GM21737 (cell line): ENCODE data around the gene LCOR.

Experiments
- ATAC-seq: cut with Tn5 transposase; IDR thresholded peaks from one replicate; pipeline ENCODE4 v1.9.1; 2021; ENCODE audit warnings: mild to moderate bottlenecking, moderate library complexity; ENCODE audit not compliant: unreplicated experiment

The LCOR gene

DNA sequence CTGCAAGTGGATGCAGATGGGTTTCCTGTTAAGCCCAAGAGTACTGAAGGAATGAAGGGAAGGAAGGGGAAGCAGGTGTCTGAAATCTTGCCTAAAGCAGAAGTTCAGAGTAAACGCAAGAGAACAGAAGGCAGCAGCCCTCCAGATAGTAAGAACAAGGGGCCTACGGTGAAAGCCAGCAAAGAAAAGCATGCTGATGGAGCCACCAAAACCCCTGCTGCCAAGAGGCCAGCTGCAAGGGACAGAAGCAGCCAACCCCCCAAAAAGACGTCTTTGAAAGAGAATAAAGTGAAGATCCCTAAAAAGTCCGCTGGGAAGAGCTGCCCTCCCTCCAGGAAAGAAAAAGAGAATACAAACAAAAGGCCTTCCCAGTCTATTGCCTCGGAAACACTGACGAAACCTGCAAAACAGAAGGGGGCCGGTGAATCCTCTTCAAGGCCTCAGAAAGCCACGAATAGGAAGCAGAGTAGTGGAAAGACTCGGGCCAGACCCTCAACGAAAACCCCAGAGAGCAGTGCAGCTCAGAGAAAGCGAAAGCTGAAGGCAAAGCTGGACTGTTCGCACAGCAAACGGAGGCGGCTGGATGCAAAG lies 152.5 kb downstream of the LCOR start:
- ATAC-seq, result no peak

DNA sequence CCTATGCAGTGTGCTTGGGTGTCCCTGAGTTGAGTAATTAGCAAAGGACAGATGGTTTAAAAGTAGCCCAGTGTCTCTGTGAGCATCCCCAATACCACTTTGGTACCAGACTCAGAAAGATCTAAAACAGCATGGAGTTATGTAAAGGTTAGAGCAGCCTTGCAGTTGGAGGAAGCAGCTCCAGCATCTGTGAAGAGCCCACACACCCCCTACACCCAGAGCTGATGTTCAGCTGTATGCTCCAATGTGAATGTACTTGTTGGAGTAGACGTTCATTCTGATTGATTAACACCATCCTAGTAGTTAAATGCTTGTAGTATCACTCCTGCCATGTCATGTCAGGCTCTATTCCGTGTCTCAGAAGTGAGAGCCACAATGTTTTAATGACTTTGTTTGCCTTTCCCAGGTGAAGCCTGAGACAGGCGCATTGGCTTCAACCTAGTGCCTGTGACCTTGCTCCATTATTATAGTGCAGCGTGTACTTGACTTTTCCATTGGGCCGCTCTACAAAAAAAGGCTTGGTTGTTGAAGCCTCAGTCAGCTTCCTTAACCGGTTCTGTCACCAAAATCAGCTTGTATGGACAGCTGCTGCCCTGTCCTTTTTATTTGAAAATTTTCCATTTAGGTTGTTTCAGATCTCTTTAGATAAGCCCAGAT lies 154.2 kb downstream of the LCOR start:
- ATAC-seq, result no peak

DNA sequence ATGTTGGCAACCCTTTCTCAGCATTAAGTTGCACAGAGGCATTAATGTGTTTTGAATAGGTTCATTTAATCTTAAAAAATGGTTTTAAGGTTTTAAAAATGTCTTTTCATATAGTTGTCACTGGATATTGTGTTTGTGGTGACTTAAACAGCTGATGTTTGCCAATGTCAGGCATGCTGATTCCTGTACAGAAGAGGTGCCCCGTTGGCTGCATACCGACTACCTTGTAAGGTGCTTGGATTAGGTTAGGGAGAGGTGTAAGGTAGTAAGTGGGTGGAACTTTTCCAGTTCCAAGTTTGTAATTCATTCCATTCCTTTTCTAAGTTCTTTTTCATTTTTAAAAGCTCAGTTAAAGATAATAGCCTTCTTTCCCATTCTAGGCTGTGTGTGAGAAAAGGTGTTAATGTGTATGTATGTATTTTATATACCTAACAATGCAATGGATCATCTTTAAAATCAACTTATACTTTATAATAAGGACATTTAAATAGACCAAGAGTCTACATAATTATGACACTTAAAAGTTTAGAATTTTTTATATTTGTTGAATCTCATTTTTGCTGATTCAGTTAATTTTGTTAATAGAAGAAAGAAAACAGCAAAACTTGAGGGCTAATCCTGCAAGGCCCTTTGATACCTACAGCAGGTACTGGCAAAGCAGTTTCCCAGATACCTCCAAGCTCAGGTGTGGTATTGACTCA lies 155.2 kb downstream of the LCOR start:
- ATAC-seq, result no peak

DNA sequence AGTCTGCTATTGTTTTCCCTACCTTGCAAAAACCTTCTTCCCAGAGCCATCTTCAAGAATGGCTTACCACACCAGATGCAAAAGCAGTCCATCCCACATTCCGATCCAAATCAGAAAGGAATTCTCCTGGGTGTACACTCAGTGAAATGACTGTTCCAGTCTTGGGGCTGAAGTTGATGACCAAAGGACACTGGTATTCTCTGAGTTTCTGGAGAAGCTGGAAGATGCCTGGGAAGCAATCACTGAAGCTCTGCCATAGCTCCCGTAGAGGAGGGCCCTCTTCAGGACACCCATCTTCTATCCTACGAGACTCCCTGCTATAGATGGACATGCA lies 155.7 kb downstream of the LCOR start:
- ATAC-seq, result no peak

DNA sequence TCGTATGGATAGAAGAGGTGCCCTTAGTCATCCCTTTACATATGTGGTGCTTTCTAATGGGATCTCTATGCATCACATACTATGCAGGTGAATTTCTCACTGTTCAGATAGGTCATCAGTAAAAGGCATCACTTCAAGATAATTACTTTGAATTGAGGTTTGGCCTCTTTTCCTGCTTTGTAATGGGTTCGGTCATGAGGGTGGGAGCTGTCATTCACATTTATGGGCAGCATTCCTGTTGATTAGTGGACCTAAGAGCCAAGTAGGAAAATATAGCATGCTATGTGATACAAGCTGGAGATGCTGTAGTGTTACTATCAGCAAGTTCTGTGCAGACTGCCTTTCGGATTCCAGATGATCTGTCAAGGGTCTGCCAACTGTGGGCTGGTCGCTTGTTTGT lies 156.3 kb downstream of the LCOR start:
- no peak for ATAC-seq

DNA sequence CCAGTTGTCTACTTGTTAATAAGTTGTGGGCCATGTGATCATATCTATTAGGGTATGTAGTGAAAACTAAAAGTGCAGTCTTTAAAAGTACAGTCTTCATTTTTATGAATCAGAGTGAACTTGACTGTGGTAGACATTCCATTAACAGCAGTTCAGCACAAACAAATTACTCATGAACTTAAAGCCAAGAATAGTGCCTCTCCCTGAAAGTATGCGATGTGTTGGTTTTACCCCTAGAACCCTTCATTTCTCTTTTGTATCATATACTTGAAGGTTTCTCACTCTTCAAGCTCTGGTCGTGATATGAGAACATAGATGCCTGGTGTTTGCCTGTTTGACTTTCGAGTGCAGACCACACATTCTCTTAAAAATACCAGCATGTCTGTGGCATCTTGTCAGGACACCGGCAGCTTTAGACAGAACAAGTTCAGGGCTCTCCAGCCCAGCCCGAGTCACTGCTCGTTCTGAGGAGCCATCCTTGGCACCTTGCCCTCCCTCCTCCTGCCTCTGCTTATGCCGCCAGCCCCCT lies 159.3 kb downstream of the LCOR start:
- ATAC-seq, result peak; percentile 47

DNA sequence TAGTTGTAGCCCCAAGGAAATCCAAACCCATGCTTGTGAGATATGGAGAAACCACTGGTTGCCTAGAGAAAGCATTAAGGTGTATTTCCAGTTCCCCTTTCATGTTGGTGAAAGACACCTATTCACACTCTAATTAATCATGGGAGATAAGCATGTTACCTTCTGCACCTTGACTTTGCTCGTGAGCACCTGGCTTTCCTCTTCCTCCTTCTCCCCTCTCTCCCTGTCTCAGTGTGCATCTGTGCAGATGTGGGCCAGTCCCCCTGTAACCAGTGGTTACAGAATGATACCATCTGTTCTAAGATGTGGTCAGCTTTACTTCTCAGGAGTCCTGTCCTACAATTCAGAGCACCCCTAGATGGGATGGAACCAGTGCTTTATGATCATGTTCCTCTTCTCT lies 160.6 kb downstream of the LCOR start:
- peak; percentile 50 for ATAC-seq

DNA sequence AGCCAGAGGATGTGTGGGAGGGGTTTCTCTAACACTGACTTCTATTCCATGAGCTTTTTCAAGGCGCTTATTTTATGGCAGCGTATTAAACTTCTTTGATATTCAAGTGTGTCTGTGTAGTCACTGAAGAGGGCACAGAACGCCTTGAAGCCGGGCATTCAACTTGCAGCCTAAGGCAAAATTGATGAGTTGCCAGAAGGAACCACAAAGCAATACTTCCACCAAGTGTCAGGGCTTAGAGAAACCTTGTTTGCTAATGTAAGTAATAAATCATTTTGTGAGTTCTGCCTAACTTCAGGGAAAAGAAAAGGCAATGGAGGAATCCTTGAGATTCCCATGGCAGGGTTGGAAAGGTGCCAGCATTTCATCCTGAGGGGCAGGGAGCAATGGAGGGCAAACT lies 163.8 kb downstream of the LCOR start:
- no peak for ATAC-seq

DNA sequence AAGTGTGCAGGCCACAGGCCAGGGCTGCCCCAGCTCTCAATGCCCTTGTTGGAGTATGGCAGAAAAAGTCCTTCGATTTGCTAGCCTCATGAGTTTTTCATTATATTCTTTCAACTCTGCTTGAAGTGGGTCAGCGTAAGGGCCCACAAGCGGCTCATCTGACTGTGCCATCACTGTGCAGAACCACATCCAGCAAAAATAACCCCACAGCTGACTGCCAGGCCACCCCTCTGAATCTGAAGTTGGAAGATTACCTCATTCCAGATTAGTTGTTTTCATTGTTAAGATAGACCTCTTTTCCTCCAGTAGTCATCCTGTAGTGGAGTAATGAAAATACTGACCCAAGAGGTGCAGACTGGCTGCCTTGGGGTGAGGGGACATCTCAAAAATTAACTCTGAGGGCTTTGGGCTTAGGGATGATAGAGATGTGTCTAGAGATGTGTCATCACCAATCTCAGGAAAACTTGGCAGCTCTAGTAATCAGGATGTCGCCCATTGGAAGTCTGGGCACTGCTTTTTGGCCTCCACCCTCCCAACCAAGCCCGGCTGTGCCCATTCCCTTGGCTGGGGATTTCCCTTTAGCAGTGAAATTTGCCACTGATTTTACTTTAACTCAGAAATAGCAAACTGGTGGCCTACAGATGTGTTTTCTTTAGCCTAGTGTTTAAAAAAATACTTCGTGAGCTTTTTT lies 164.3 kb downstream of the LCOR start:
- no peak for ATAC-seq

DNA sequence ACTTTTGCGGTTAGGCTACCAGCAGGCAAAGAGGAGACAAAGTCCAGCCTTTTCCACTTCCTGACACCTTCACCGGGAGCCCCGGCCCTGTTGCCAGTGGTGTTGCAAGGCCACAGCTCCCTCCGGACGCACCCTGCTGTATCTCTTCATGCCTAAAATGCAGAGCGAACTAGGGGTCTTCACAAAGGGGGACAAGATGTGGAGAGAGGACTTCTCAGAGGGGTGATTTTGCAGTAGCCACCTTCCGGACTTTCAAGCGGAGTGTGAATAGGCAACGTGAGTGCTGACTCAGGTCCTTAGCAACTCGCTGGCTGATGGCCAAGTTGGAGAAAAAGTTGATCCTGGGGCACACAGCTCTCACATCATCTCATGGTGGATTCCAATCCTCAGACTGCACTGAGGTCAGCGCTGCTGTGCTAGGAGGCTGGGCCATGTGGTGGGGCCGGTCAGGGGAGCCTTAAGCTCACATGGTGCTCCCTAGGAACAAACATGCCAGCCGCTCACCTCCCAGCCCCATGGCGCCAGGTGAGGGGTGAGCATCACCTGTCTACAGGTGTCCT lies 166.3 kb downstream of the LCOR start:
- no peak for ATAC-seq

DNA sequence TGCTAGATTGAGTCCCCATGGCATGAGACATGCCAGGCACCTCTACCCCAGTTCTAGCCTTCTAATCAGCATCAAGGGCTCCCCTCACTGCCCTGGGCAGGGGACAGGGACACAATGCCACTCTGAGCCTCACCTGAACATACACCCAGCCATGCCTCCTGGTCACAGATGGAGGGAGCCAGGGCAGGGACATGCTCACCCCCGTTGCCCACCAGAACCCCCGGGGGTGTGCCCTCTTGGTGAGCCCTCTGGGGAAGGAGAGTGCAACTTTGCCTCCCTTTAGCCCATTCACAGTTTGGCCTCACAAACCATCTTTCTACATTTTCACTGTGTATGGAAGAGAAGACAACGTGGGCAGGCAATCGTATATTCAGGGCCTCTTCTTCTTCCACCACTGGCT lies 167.2 kb downstream of the LCOR start:
- no peak for ATAC-seq

DNA sequence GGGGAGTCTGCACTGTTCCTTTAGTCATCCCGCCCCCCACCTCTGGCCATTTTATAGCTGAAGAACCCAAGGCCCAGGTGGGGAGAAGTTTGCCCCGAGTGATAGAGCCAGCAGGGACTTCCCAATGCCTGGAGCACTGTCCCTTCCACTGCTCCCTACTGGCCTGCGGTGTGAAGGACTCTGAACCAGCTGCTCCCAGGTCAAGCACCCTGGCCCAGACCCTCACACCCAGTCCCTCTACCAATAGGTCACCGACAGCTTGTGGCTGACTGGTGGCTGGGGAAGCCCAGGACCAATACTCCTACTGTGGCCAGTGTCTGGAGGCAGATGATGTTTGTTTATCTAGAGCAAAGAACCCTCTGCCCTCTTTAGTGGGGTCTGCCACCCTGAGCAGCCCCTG lies 167.9 kb downstream of the LCOR start:
- ATAC-seq, result no peak

DNA sequence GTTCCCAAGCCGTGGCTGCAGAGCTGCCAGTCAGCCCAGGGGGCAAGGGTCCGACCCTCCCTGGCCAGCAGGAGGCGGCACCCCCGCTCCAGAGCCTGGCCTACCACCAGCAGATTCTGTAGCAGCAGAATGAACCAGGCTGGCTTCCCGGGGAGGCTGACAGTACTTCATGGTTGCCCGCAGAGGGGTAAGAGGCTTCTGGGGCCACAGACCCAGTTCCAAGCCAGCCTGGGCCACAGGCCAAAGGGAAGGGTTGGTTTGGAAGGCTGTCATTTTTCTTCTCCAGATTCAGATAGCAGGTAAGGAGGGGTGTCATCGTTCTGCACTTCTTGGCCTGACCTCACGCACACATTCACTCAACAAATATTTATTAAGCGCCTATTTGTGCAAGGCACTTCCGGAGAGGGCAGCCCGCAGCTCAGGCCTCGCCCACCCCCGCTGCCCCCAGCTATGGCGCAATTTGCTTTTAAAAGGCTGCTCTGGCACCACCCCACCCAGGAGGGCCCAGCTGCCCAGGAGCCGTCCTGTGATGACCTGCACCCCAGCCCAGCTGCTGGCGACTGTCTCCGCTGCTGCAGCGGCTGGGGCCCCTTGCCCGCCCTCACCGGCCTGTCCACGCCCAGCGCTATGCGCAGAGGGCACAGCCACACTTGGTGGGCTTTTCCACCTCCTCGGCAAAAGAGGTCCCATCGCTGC lies 168.5 kb downstream of the LCOR start:
- no peak for ATAC-seq

DNA sequence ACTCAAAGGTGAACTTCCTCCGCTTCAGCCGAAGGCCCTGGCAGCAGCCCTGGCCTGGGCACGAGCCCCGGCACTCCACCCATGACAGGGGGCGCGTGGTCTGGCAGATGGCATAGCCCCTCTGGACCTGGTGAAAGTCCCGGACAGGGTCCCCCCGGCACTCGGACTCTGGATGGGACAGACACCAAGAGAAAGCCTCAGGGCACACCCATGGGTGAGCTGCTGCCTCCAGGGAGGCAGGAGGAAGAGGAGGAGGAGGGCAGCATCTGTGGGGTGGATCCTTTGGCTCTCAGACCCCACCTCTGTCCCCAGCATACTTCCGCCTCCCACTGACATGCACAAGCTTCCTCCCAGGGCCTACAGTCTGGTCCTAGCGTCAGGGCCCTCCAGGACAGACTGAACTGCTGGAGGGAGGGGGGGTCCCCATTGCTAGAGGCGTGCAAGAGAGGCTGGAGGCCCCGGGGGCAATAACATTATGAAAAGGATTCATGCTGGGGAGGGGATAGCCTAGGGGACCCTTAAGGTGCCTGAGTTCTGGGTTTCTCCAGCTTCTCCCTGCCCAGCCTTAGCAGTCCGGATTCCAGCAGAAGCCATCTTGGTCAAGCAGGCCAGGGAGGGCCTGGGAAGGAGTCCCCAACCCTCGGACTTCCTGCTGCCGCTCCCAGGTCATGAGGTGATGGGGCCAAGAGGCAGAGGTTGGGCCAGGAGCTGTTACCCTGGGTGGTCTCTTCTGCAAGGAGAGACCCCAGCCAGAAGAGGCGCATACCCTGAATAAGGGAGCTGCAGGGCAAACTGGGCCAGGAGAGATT lies 169.3 kb downstream of the LCOR start:
- no peak for ATAC-seq

DNA sequence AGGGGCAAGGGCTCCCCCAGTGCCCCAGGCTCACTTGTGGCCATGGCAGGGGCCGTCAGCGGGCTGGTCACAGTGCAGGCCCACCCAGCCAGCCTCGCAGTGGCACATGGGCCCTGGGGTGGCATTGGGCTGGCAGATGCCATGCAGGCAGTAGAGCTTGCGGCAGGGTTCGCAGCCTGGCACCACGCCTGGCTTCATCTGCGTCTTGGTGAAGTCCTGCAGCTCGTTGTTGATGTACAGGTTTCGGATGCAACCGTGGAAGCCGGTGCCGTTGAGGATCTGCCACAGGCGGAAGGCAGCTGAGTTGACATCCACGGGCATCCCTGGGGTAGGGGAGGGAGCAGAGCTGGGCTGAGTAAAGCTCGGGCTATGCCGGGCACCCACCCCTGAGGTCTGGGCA lies 170.6 kb downstream of the LCOR start:
- ATAC-seq, result no peak

DNA sequence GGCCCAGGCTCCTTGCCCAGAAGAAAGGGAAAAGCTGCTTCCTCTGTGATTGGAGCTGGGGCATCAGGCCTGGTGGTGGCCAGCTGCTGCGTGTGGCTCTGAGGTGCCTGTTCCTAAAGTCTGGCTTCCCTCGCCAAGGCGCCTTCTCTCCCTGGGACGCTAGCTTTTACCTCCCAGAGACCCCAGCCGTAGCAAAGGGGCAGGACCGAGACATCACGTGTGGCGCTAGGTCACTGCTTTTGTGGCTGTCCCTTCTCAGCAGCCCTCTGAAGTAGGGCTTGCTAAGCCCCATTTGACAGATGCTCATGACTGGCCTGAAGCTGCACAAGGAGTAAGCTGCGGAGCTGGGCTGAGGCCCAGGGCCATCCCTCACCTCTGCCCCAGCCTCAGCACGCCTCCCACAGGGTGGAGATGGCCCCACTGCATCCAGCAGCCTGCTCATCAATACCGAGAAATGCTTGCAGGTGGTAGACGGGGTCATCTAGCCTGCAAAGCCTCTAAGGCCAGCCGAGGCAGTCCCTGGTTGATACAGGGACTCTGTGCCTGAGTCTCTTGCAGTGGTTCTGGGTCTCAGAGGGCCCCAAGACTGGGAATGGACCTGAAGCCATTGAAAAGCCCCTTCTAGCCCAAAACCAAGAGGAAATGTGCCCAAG lies 171.2 kb downstream of the LCOR start:
- no peak for ATAC-seq

DNA sequence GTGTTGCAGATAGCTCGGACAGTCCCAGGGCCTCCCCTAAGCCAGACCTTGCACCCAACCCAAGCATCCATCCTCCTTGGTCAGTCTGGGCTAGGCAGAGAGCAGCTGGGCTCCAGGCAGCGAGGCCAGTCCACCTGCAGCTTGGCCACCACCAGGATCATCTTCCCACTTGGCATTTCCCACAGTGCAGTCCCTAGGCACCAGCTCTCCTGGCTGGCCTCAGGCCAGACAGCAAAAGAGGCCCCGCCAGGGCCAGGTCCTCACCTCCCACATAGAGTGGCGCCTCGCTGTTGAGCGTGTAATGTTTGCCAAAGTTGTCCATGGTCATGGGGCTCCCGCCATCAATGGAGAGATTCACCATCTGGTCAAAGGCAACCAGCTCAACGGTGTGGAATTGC lies 171.7 kb downstream of the LCOR start:
- no peak for ATAC-seq

DNA sequence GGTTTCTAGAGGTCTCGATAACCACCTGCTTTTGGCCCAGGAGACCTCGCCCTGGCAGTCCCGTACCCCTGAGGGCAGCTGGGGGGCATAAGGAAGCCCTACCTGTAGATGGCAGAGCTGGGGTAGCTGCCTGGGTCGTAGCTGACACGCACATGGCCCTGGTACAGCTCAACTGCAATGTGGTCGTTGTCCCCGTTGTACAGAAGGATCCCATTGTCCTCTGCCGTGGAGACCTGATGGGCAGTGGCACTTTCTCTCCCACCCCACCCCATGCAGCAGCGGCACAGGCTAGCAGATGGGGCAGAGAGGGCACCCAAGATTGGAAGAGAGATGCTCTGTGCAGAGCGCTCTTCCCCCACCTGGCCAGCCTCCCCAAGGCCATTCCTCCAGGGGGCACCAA lies 172.5 kb downstream of the LCOR start:
- no peak for ATAC-seq

DNA sequence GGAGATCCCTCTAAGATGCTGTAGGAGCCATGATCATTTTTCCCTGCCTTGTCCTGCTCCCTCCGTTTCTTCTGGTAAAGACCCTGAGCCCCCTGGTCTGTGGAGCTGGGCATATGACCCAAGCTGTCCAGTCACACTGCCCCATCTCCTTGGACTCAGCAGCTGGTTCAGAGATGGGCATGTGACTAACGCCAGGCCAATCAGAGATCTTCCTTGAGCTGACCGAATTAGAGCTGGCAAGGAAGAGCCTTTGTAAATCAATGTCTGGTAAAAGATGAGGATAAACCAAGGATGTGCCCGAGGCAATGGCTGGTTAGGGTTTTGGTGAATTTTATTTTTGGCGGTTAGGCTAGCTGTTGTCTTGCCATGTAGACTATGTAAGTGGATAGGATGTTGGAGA lies 173.3 kb downstream of the LCOR start:
- no peak for ATAC-seq

DNA sequence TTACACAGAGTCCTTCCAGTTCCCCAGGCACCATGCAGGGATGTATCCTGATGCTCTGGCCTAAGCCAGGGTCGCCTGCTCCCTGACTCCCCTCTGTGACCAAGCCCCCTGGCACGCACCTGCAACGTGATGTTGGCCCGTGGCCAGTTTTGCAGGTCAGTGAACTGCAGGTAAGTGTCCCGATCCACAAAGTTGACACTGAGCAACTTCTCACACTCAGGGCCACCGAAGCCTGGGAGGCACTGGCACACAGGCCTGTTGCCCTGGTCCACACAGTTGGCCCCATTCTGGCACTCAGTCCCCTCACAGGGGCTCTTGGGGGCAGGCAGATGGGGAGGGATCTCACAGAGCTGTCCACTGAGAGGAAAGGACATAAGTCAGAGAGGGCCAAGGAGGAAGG lies 174.3 kb downstream of the LCOR start:
- ATAC-seq, result no peak
